Aorta (tissue), 5 donors: ENCODE measurements around the gene VMO1. TPM values are rescaled to one million over a fixed set of nuclear protein-coding genes. Genes with fewer than 3 reads are reported as not detected.

Experiments used
- ATAC-seq: fragments of 200-7000 bp; cut with Tn5 transposase; one replicate; pipeline ENCODE4 v1.9.1; 2022; ENCODE audit warnings: moderate library complexity; ENCODE audit not compliant: low FRiP score
- DNase-seq, 2 donors: peaks; one replicate each; pipeline ENCODE4 v3.0.0-alpha.2; 2020
- H3K27ac ChIP-seq, 2 donors: one replicate each; pipeline ENCODE4 v1.5.1; 2013; ENCODE audit warnings: low read length in 2 of 2, mild to moderate bottlenecking in 2 of 2, moderate library complexity in 2 of 2, control low read depth in 1 of 2, inconsistent platforms in 1 of 2, low read depth in 1 of 2
- H3K27me3 ChIP-seq, 2 donors: one replicate each; pipeline ENCODE4 v1.6.1; 2013; ENCODE audit warnings: control low read depth in 1 of 2, low read length in 1 of 2, mild to moderate bottlenecking in 1 of 2, moderate library complexity in 1 of 2; ENCODE audit not compliant: insufficient read depth in 2 of 2, control insufficient read depth in 1 of 2
- H3K36me3 ChIP-seq, 2 donors: one replicate each; pipeline ENCODE4 v1.6.1; 2013; ENCODE audit warnings: control low read depth in 1 of 2, low read length in 1 of 2, mild to moderate bottlenecking in 1 of 2; ENCODE audit not compliant: insufficient read depth in 2 of 2, control insufficient read depth in 1 of 2
- H3K4me1 ChIP-seq, 2 donors: one replicate each; pipeline ENCODE4 v1.6.1; 2013; ENCODE audit warnings: low read length in 2 of 2, control low read depth in 1 of 2, mild to moderate bottlenecking in 1 of 2, moderate library complexity in 1 of 2; ENCODE audit not compliant: insufficient read depth in 2 of 2, control insufficient read depth in 1 of 2
- H3K4me3 ChIP-seq, 2 donors: one replicate each; pipeline ENCODE4 v1.5.1; 2013; ENCODE audit warnings: low read length in 2 of 2, control low read depth in 1 of 2, mild to moderate bottlenecking in 1 of 2
- H3K9me3 ChIP-seq: one replicate; pipeline ENCODE4 v1.6.1; 2013; ENCODE audit warnings: mild to moderate bottlenecking, low read length; ENCODE audit not compliant: control insufficient read depth
- WGBS, 2 donors: extraction: QIAGEN DNeasy Blood & Tissue Kit; methylation state at CpG; one replicate each; pipeline ENCODE4 v1.1.7; 2013; 5-methylcytosine and 5-hydroxymethylcytosine counted together
- intact Hi-C, 2 donors: fragments of 100-400 bp; cut with DNase I; formaldehyde crosslinking; loops; one replicate each; pipeline versions ENCODE4 v1.14.2 to v1.15.0; 2022
- polyA plus RNA-seq, 2 donors: library from polyadenylated mRNA; stranded (reverse); fragments of 200-250 nt; gene quantifications; one replicate each; pipeline ENCODE4 v1.2.3, GENCODE V29; 2013
- total RNA-seq, 2 donors: library from RNA; stranded (reverse); fragmentation: NEBNext Ultra II Directional; extraction: Animal tissue kit (Norgen Biotek cat#: 25700); gene quantifications; one replicate each; pipeline ENCODE4 v1.2.1, GENCODE V29; 2021
- donor health status: healthy with polysubstance abuse.
- donor health status: Bipolar disorder and iron deficiency.
- donor health status: DM: no; HTN: no; CAD: no.
- donor health status: DM: no; HTN: no; CAD: no.
- donor health status: DM: yes; HTN: yes; CAD: no.

Gene VMO1
- total and polyA plus RNA-seq, 4 donors = 1.5 to 19.3 (median 11.1) TPM

DNA sequence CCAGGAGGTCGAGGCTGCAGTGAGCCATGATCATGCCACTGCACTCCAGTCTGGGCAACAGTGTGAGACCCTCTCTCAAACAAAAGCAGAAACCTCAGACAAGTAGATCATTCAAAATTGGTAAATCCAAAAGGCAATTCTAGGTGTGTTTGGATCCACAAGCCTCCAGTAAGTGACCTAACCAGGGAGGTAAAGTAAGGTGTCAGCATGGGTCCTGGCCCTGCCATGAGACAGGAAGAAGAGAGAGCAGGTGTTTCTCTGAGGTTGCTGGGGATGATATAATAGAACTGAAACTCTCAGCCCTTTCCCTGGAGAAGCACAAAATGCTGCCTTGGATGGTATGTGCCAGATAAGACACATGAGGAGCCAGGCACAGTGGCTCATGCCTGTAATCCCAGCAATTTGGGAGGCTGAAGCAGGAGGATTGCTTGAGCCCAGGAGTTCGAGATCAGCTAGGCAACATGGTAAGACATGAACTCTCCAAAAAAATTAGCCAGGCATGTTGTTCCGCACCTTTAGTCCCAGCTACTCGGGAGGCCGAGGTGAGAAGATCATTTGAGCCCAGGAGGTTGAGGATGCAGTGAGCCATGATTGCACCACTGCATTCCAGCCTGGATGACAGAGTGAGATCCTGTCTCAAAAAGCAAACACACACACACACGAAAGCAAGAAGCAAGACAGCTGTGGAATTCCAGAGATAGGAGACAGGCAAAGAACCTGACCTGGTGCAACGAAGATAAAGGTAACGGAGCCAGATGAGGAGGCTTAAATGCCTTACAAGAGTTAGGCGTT is 8.0 kb downstream of the VMO1 start:
- H3K27me3 ChIP-seq = no peaks in the 10 kb centered on the region
- no peak overlapping the region for H3K27ac ChIP-seq
- H3K9me3 ChIP-seq = no peaks in the 10 kb centered on the region
- DNase-seq (no peak), ATAC-seq (no peak)
- 71 to 77% methylated on average over 9 of the region's 9 CpGs for WGBS, 2 donors
- no peaks in the 10 kb centered on the region for H3K4me1 ChIP-seq
- intact Hi-C loops = no loop called here
- no peak overlapping the region for H3K4me3 ChIP-seq
- H3K36me3 ChIP-seq = no peaks in the 10 kb centered on the region

DNA sequence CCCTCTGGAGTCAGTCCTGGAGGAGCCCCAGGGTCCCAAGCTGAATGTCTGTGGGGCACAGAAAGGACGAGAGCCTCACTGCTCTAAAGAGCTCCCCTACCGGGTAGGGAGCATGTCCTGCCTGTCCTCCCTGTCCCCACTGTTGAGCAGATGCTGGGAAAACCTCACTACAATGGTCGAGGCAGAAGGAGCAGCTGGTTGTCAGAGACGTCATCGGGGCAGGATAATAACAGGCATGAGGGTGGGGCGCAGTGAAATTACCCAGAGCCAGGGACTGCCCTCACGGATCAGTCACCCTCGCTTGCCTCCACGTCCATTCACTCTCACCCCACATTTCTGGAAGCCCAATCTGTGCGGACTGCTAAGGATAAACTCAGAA is 13.9 kb downstream of the VMO1 start:
- intact Hi-C loops = no loop called here
- 61 to 69% methylated on average over 10 of the region's 10 CpGs for WGBS, 2 donors
- Histone ChIP-seq H3K9me3 (no peaks in the 10 kb centered on the region), H3K4me3 (no peak overlapping the region), H3K27me3 (no peaks in the 10 kb centered on the region), H3K27ac (no peak overlapping the region), H3K36me3 (no peaks in the 10 kb centered on the region), H3K4me1 (no peaks in the 10 kb centered on the region)
- ATAC-seq (no peak), DNase-seq (peak in 1 of 2 donors; percentile 53)

DNA sequence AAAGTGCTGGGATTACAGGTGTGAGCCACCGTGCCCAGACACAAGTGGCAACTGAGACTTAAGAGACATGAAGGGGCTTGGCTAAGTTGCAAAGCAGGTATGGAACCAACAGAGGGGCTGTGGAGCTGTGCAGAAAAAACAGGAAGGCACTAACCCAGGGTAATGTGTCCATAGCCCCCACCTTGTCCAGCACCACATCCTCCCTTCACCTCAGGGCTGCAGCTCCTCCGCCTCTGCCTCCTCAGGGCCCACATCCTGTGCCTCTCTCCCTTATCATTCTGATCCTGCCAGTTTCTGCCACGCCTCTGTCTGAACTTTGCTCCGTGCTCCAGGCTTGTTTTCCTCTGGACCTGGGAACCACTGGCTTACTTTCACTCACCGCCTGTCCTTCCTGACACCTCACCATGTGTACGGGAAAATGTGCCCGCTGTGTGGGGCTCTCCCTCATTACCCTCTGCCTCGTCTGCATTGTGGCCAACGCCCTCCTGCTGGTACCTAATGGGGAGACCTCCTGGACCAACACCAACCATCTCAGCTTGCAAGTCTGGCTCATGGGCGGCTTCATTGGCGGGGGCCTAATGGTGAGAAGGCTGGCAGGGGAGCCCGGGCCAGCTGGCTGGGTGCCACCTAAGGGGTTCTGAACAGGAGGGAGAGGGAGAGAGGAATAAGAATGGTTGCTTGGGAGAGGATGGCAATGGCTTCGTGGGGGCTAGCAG is 14.5 kb downstream of the VMO1 start, which contains the start of gene TM4SF5:
Gene TM4SF5, plus strand, starts transcription at position 368 of the 716 bp plus-strand sequence. Its CDS starts 37 bp downstream, at position 405.
- no peaks in the 10 kb centered on the region for H3K36me3 ChIP-seq
- no peaks in the 10 kb centered on the region for H3K27me3 ChIP-seq
- H3K27ac ChIP-seq = no peak within 1 kb of the TSS
- no peak within 1 kb of the TSS for H3K4me3 ChIP-seq
- intact Hi-C loops = no loop called here
- DNase-seq (no peak), ATAC-seq (no peak)
- H3K4me1 ChIP-seq = no peaks in the 10 kb centered on the region
- 53 to 54% methylated on average over 13 of the region's 13 CpGs for WGBS, 2 donors
- no peaks in the 10 kb centered on the region for H3K9me3 ChIP-seq

DNA sequence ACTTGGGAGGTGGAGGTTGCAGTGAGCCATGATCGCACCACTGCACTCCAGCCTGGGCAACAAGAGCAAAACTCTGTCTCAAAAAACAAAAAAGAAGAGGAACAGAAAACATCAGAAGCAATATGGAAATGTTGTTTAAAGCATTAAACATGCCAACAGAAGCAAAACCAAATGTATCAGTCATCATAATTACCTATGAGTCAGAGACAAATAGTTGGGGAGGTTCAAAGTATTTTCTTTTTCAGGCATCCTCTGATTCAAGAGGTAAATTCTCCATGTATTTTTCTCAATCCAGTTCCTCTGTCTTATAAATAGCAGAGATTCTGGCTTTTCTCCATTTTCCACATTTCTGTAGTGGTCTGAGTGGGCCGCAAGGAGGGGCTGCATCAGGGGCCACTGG is 16.5 kb downstream of the VMO1 start:
- no peak for ATAC-seq
- Histone ChIP-seq H3K4me1 (no peaks in the 10 kb centered on the region), H3K27ac (no peak overlapping the region), H3K4me3 (no peak overlapping the region), H3K27me3 (no peaks in the 10 kb centered on the region), H3K36me3 (no peaks in the 10 kb centered on the region), H3K9me3 (no peaks in the 10 kb centered on the region)
- WGBS, 2 donors = 73 to 84% methylated on average over 2 of the region's 2 CpGs
- no peak for DNase-seq
- intact Hi-C loops = no loop called here

DNA sequence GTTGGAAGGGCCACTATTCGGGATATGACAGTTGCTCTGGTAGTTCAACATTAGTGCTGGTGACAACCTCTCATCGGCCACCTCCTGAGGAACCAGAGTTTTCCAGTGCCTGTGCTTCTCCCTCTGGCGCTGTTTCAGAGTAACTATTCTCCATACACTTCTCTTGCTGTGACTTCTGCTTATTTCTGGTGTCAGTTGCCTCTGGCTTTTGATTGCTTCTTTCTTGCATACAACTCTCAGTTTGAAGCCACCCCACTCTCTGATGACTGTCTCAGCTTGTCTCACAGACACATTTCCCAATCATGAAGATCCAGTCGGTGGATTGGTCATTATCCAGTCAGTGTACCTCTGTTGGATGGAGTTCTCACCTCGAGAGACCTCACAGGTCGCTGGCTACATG is 17.9 kb downstream of the VMO1 start:
- Histone ChIP-seq H3K9me3 (no peaks in the 10 kb centered on the region), H3K27me3 (no peaks in the 10 kb centered on the region), H3K36me3 (no peaks in the 10 kb centered on the region), H3K4me1 (no peaks in the 10 kb centered on the region), H3K27ac (no peak overlapping the region), H3K4me3 (no peak overlapping the region)
- intact Hi-C loops = no loop called here
- ATAC-seq = no peak
- DNase-seq = no peak
- 79 to 80% methylated on average over 6 of the region's 6 CpGs for WGBS, 2 donors

DNA sequence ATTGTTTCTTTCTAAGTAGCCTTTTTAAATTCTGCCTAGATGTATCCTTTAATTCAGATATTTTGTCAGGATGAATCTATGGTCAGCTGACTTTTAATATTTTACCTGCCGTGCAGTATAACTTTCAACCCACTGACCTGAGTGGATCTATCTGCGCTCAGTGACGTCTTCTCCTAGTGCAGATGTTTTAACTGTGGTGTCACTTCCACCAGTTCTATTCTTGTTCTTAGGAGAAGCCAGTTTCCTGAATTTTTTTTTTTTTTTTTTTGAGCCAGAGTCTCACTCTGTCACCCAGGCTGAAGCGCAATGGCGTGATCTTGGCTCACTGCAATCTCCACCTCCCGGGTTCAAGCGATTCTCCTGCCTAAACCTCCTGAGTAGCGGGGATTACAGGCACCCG is 19.4 kb downstream of the VMO1 start:
- H3K4me3 ChIP-seq = no peak overlapping the region
- DNase-seq (peak in 1 of 2 donors; percentile 41), ATAC-seq (no peak)
- no peaks in the 10 kb centered on the region for H3K9me3 ChIP-seq
- WGBS, 2 donors = 77 to 82% methylated on average over 9 of the region's 9 CpGs
- H3K27ac ChIP-seq = no peak overlapping the region
- intact Hi-C loops = no loop called here
- H3K36me3 ChIP-seq = no peaks in the 10 kb centered on the region
- no peaks in the 10 kb centered on the region for H3K27me3 ChIP-seq
- H3K4me1 ChIP-seq = no peaks in the 10 kb centered on the region

DNA sequence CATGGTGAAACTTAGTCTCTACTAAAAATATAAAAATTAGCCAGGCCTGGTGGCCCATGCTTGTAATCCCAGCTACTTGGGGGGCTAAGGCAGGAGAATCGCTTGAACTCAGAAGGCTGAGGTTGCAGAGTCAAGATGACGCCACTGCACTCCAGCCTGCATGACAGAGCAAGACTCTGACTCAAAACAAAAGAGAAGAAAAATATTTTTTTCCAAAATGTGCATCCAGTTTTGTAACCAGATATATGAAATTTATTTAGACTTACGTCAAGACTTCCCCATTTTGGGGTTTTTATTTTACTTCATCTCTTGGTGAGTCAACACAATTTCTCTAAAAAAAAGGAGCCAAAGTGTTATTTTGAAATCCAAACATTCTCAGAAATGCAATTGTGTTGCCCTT is 20.0 kb downstream of the VMO1 start:
- Histone ChIP-seq H3K27me3 (no peaks in the 10 kb centered on the region), H3K4me1 (no peaks in the 10 kb centered on the region), H3K9me3 (no peaks in the 10 kb centered on the region), H3K4me3 (no peak overlapping the region), H3K36me3 (no peaks in the 10 kb centered on the region), H3K27ac (no peak overlapping the region)
- ATAC-seq (no peak), DNase-seq (peak; percentile 16 to 76)
- intact Hi-C loops = no loop called here
- 78 to 86% methylated on average over 3 of the region's 3 CpGs for WGBS, 2 donors

DNA sequence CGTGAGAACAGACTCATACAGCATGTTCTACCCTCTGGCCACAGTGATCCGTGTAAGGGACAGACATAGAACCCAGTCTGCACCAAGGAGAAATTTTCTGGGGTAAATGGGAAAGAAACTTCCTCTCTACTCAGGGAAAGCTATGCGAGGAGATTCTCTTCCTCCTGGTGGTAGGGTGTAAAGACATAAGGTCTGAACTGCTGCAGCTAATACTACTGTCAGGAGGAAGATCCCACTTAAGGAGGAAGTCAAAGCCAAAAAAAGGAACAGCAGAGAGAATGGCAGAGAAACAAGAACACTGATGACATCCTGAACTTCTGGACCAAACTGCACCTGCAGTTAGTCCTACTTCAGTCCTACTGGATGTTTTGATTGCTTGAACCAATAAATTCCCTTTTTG is 21.6 kb downstream of the VMO1 start:
- DNase-seq = no peak
- intact Hi-C loops = no loop called here
- Histone ChIP-seq H3K27me3 (no peaks in the 10 kb centered on the region), H3K4me1 (no peaks in the 10 kb centered on the region), H3K9me3 (no peaks in the 10 kb centered on the region), H3K27ac (no peak overlapping the region), H3K36me3 (no peaks in the 10 kb centered on the region), H3K4me3 (no peak overlapping the region)
- no peak for ATAC-seq
- WGBS, 2 donors = 68 to 69% methylated on average over 3 of the region's 3 CpGs

DNA sequence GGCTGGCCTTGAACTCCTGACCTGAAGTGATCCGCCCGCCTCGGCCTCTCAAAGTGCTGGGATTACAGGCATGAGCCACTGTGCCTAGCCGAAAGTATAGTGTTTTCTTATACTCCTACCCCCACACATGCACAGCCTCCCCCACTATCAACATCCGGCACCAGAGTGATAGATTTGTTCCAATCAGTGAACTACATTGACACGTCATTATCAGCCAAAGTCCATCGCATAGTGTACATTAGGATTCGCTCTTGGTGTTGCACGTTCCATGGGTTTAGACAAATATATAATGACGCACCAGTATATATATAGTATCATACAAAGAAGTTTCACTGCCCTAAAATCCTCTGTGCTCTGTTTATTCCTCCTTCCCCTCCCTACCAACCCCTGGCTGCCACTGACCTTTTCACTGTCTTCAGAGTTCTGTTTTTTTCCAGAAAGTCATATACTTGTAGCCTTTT is 26.4 kb downstream of the VMO1 start:
- WGBS, 2 donors = 79 to 82% methylated on average over 10 of the region's 10 CpGs
- no peak overlapping the region for H3K27ac ChIP-seq
- H3K4me3 ChIP-seq = no peak overlapping the region
- no peaks in the 10 kb centered on the region for H3K27me3 ChIP-seq
- no peak for ATAC-seq
- no peaks in the 10 kb centered on the region for H3K36me3 ChIP-seq
- no peaks in the 10 kb centered on the region for H3K4me1 ChIP-seq
- DNase-seq = peak in 1 of 2 donors; percentile 23
- intact Hi-C loops = no loop called here
- no peaks in the 10 kb centered on the region for H3K9me3 ChIP-seq
